HG03064 (cell line): Measurements from ENCODE around the gene LYZL1.
"Not testable (repeated sequence)": the region's sequence is repeated elsewhere in the genome, so short reads cannot be mapped to it uniquely, and the experiment has no call there.

ENCODE experiments used
- ATAC-seq: cut with Tn5 transposase; IDR thresholded peaks from one replicate; pipeline ENCODE4 v1.9.1; 2021; ENCODE audit warnings: low read depth; ENCODE audit not compliant: unreplicated experiment

Gene LYZL1

GRCh38 chr10:29326886-29327745 lies 38.2 kb downstream of the LYZL1 start:
- ATAC-seq, result no peak

GRCh38 chr10:29327746-29328102 lies 38.9 kb downstream of the LYZL1 start:
- no peak for ATAC-seq

- no peak for ATAC-seq
Measured at GRCh38 chr10:29328983-29329382, 40.1 kb downstream of the LYZL1 start.

GRCh38 chr10:29329420-29329819 lies 40.5 kb downstream of the LYZL1 start:
- no peak for ATAC-seq

GRCh38 chr10:29332061-29332760 lies 43.3 kb downstream of the LYZL1 start:
- no peak for ATAC-seq

- ATAC-seq, result no peak
Measured at GRCh38 chr10:29332761-29333148, 43.9 kb downstream of the LYZL1 start.

- not testable (repeated sequence) for ATAC-seq
Measured at GRCh38 chr10:29337526-29337925, 48.7 kb downstream of the LYZL1 start.

GRCh38 chr10:29343607-29344038 lies 54.8 kb downstream of the LYZL1 start:
- no peak for ATAC-seq

GRCh38 chr10:29344073-29344820 lies 55.4 kb downstream of the LYZL1 start:
- no peak for ATAC-seq

- ATAC-seq, result no peak
Measured at GRCh38 chr10:29345144-29345909, 56.5 kb downstream of the LYZL1 start.

- ATAC-seq, result no peak
Measured at GRCh38 chr10:29345910-29346209, 57.0 kb downstream of the LYZL1 start.

- ATAC-seq, result no peak
Measured at GRCh38 chr10:29346296-29347001, 57.6 kb downstream of the LYZL1 start.

- ATAC-seq, result no peak
Measured at GRCh38 chr10:29348836-29349235, 60.0 kb downstream of the LYZL1 start.

GRCh38 chr10:29353305-29353704 lies 64.4 kb downstream of the LYZL1 start:
- ATAC-seq, result no peak

GRCh38 chr10:29353887-29354561 lies 65.2 kb downstream of the LYZL1 start:
- ATAC-seq, result no peak

- ATAC-seq, result no peak
Measured at GRCh38 chr10:29355411-29355991, 66.6 kb downstream of the LYZL1 start.

GRCh38 chr10:29356931-29357330 lies 68.1 kb downstream of the LYZL1 start:
- ATAC-seq, result no peak

- ATAC-seq, result no peak
Measured at GRCh38 chr10:29358010-29358616, 69.2 kb downstream of the LYZL1 start.
